ENCODE measurements around the gene PPP1R7. TPM values are rescaled to one million over a fixed set of nuclear protein-coding genes. Genes with fewer than 3 reads are reported as not detected.

Gene PPP1R7
- total RNA-seq, 1 donor from 2014 or later: 51.1 TPM

- no peak for TF ChIP-seq POLR2AphosphoS5 (IDR thresholded peaks at IDR 0.05; ENCODE audit: insufficient read depth in 1 of 2, low read depth in 1 of 2)
- TF ChIP-seq CTCF (IDR thresholded peaks at IDR 0.05): no peak
- TF ChIP-seq POLR2A (IDR thresholded peaks at IDR 0.05): no peak
- H3K27ac ChIP-seq: no peak overlapping the region
- H3K9me3 ChIP-seq: no peaks in the 10 kb centered on the region
- H3K27me3 ChIP-seq: no peaks in the 10 kb centered on the region
- H3K4me3 ChIP-seq: no peak overlapping the region
- intact Hi-C loops (cut with DNase I): no loop called here
- no peaks in the 10 kb centered on the region for H3K36me3 ChIP-seq
- DNase-seq (ENCODE audit: extremely low spot score in 2 of 2): no peak
- H3K4me1 ChIP-seq: no peaks in the 10 kb centered on the region
Measured at GRCh38 chr2:241207641-241208040, 57.4 kb downstream of the PPP1R7 start.

GRCh38 chr2:241208058-241208457, 57.8 kb downstream of the PPP1R7 start:
- Histone ChIP-seq H3K4me1 (no peaks in the 10 kb centered on the region), H3K36me3 (no peaks in the 10 kb centered on the region), H3K9me3 (no peaks in the 10 kb centered on the region), H3K27me3 (no peaks in the 10 kb centered on the region), H3K4me3 (no peak overlapping the region), H3K27ac (no peak overlapping the region)
- intact Hi-C loops (cut with DNase I): no loop called here
- TF ChIP-seq POLR2A (IDR thresholded peaks at IDR 0.05) (no peak), CTCF (IDR thresholded peaks at IDR 0.05) (no peak), POLR2AphosphoS5 (IDR thresholded peaks at IDR 0.05; ENCODE audit: insufficient read depth in 1 of 2, low read depth in 1 of 2) (no peak)
- DNase-seq (ENCODE audit: extremely low spot score in 2 of 2): no peak

GRCh38 chr2:241209271-241209670, 59.0 kb downstream of the PPP1R7 start:
- H3K27me3 ChIP-seq: no peaks in the 10 kb centered on the region
- no peak overlapping the region for H3K27ac ChIP-seq
- intact Hi-C loops (cut with DNase I): no loop called here
- no peak for TF ChIP-seq POLR2AphosphoS5 (IDR thresholded peaks at IDR 0.05; ENCODE audit: insufficient read depth in 1 of 2, low read depth in 1 of 2)
- TF ChIP-seq POLR2A (IDR thresholded peaks at IDR 0.05): no peak
- TF ChIP-seq CTCF (IDR thresholded peaks at IDR 0.05): no peak
- no peaks in the 10 kb centered on the region for H3K9me3 ChIP-seq
- DNase-seq (ENCODE audit: extremely low spot score in 2 of 2): no peak
- no peaks in the 10 kb centered on the region for H3K4me1 ChIP-seq
- no peaks in the 10 kb centered on the region for H3K36me3 ChIP-seq
- no peak overlapping the region for H3K4me3 ChIP-seq

- no peak for TF ChIP-seq CTCF (IDR thresholded peaks at IDR 0.05)
- no peak for TF ChIP-seq POLR2A (IDR thresholded peaks at IDR 0.05)
- TF ChIP-seq POLR2AphosphoS5 (IDR thresholded peaks at IDR 0.05; ENCODE audit: insufficient read depth in 1 of 2, low read depth in 1 of 2): no peak
Measured at GRCh38 chr2:241211276-241211675, 61.0 kb downstream of the PPP1R7 start.

GRCh38 chr2:241213041-241213440, 62.8 kb downstream of the PPP1R7 start:
- no peak for DNase-seq (ENCODE audit: extremely low spot score in 2 of 2)
- intact Hi-C loops (cut with DNase I): loop anchor here (10.0 kb wide), 1 partner anchor 108 kb away; the partner anchor contains the start of gene MTERF4
- Histone ChIP-seq H3K9me3 (no peaks in the 10 kb centered on the region), H3K4me3 (no peak overlapping the region), H3K27me3 (no peaks in the 10 kb centered on the region), H3K36me3 (no peaks in the 10 kb centered on the region), H3K4me1 (no peaks in the 10 kb centered on the region), H3K27ac (no peak overlapping the region)
- no peak for TF ChIP-seq POLR2A (IDR thresholded peaks at IDR 0.05)
- no peak for TF ChIP-seq POLR2AphosphoS5 (IDR thresholded peaks at IDR 0.05; ENCODE audit: insufficient read depth in 1 of 2, low read depth in 1 of 2)
- TF ChIP-seq CTCF (IDR thresholded peaks at IDR 0.05): no peak

More at GRCh38 chr2:241211276-241211675, 61.0 kb downstream of the PPP1R7 start:
- Histone ChIP-seq H3K36me3 (no peaks in the 10 kb centered on the region), H3K27me3 (no peaks in the 10 kb centered on the region), H3K4me1 (no peaks in the 10 kb centered on the region), H3K9me3 (no peaks in the 10 kb centered on the region), H3K27ac (no peak overlapping the region), H3K4me3 (no peak overlapping the region)
- DNase-seq (ENCODE audit: extremely low spot score in 2 of 2): no peak
- intact Hi-C loops (cut with DNase I): loop anchor here (10.0 kb wide), 1 partner anchor 106 kb away; the partner anchor contains the start of gene MTERF4

Measured in vagina (tissue), 2 donors.